SK-N-SH (cell line): ENCODE measurements around the gene MSH5. TPM values are rescaled to one million over a fixed set of nuclear protein-coding genes. Genes with fewer than 3 reads are reported as not detected.

Source experiments
- CTCF ChIA-PET: fragments of 300-600, 350-600 bp; formaldehyde crosslinking; extraction: SDS; loops from one replicate; lab custom pipeline; 2021; lab: Yijun Ruan, JAX
- POLR2A ChIA-PET: fragments of 350-600 bp; sonication (Branson Sonifier 250); formaldehyde crosslinking; extraction: SDS; loops from one replicate; lab custom pipeline; 2020; ENCODE audit warnings: antibody characterized with exemption, inconsistent platforms; lab: Yijun Ruan, JAX
- DNase-seq: peaks from one replicate; pipeline ENCODE4 v3.0.0; 2012
- H2AFZ ChIP-seq: fragments of 200-600 bp; sonication (generic); 2 replicates; pipeline ENCODE4 v1.8.1; 2016; ENCODE audit warnings: antibody characterized with exemption, mild to moderate bottlenecking, low read depth
- H3F3A ChIP-seq: fragments of 200-600 bp; sonication (generic); replicated peaks from 2 replicates; pipeline ENCODE3; 2016; ENCODE audit warnings: antibody characterized with exemption, mild to moderate bottlenecking; ENCODE audit not compliant: insufficient read depth
- H3K27ac ChIP-seq, 2 experiments: fragments of 200-500 bp in 1 of 2; fragments of 200-600 bp in 1 of 2; sonication (Bioruptor generic) in 1 of 2; sonication (generic), shearing (Covaris generic) in 1 of 2; 2 replicates each; pipeline versions ENCODE4 v1.5.1 to v1.6.1; 2014 to 2016; ENCODE audit warnings: low read depth in 2 of 2, inconsistent platforms in 1 of 2, low read length in 1 of 2, mild to moderate bottlenecking in 1 of 2, mixed read lengths in 1 of 2
- H3K27me3 ChIP-seq: fragments of 200-600 bp; sonication (generic), shearing (Covaris generic); 2 replicates; pipeline ENCODE4 v1.6.1; 2016; ENCODE audit warnings: mixed run types; ENCODE audit not compliant: insufficient read depth
- H3K36me3 ChIP-seq, 2 experiments: fragments of 200-500 bp in 1 of 2; fragments of 200-600 bp in 1 of 2; sonication (Bioruptor generic) in 1 of 2; sonication (generic) in 1 of 2; replicated peaks in 1 of 2; 2 replicates each; pipeline versions ENCODE3 to v1.5.1; 2014 to 2016; ENCODE audit warnings: low read length in 1 of 2, mild to moderate bottlenecking in 1 of 2; ENCODE audit not compliant: insufficient read depth in 2 of 2, control insufficient read depth in 1 of 2
- H3K4me1 ChIP-seq, 2 experiments: fragments of 200-500 bp in 1 of 2; fragments of 200-600 bp in 1 of 2; sonication (Bioruptor generic) in 1 of 2; sonication (generic), shearing (Covaris generic) in 1 of 2; 2 replicates each; pipeline versions ENCODE4 v1.5.1 to v1.6.1; 2014 to 2016; ENCODE audit warnings: low read depth in 1 of 2, low read length in 1 of 2, mixed run types in 1 of 2; ENCODE audit not compliant: insufficient read depth in 2 of 2, control insufficient read depth in 1 of 2
- H3K4me2 ChIP-seq: fragments of 200-600 bp; sonication (generic), shearing (Covaris generic); 2 replicates; pipeline ENCODE4 v1.6.1; 2017; ENCODE audit warnings: mixed run types
- H3K4me3 ChIP-seq, 2 experiments: fragments of 200-500 bp in 1 of 2; fragments of 200-600 bp in 1 of 2; sonication (Bioruptor generic) in 1 of 2; sonication (generic), shearing (Covaris generic) in 1 of 2; 2 replicates each; pipeline versions ENCODE4 v1.5.1 to v1.8.1; 2014 to 2016; ENCODE audit warnings: low read depth in 2 of 2, inconsistent platforms in 1 of 2, low read length in 1 of 2, mild to moderate bottlenecking in 1 of 2, mixed read lengths in 1 of 2, moderate library complexity in 1 of 2
- H3K79me2 ChIP-seq: fragments of 200-600 bp; sonication (generic); 2 replicates; pipeline ENCODE4 v1.8.1; 2017; ENCODE audit warnings: mild to moderate bottlenecking; ENCODE audit not compliant: insufficient read depth
- H3K9ac ChIP-seq: fragments of 200-600 bp; sonication (generic); 2 replicates; pipeline ENCODE4 v1.6.1; 2017; ENCODE audit warnings: mixed run types
- H3K9me2 ChIP-seq: fragments of 200-600 bp; sonication (generic); 2 replicates; pipeline ENCODE4 v1.6.1; 2017; ENCODE audit warnings: mixed run types
- H3K9me3 ChIP-seq: fragments of 200-600 bp; sonication (generic); 2 replicates; pipeline ENCODE4 v1.6.1; 2017; ENCODE audit warnings: mixed run types, mild to moderate bottlenecking, moderate library complexity
- H4K20me1 ChIP-seq: fragments of 200-600 bp; sonication (generic); 2 replicates; pipeline ENCODE4 v1.6.1; 2017; ENCODE audit warnings: mild to moderate bottlenecking, mixed run types; ENCODE audit not compliant: insufficient read depth
- CHD2 ChIP-seq: fragments of 150-350 bp; IDR thresholded peaks from 2 replicates; pipeline ENCODE4 v1.6.1; 2018; ENCODE audit warnings: low read length; ENCODE audit not compliant: partially characterized antibody
- EP300 ChIP-seq, 2 experiments: IDR thresholded peaks; 2 replicates each; pipeline versions ENCODE4 v1.4.0 to v1.6.1; 2012; ENCODE audit warnings: borderline replicate concordance in 1 of 2, low read depth in 1 of 2, low read length in 1 of 2
- EZH2phosphoT487 ChIP-seq: fragments of 200-600 bp; sonication (generic); IDR thresholded peaks from 2 replicates; pipeline ENCODE4 v1.6.1; 2017; ENCODE audit warnings: low read depth, mixed run types, mild to moderate bottlenecking, antibody characterized with exemption, moderate library complexity, borderline replicate concordance
- FOXJ3 ChIP-seq: sonication (generic); formaldehyde crosslinking; IDR thresholded peaks from 2 replicates; pipeline ENCODE4 v1.5.1; 2020; ENCODE audit warnings: mild to moderate bottlenecking, missing genetic modification reagents
- MXI1 ChIP-seq: IDR thresholded peaks from 2 replicates; pipeline ENCODE4 v1.6.1; 2012; ENCODE audit warnings: mild to moderate bottlenecking, low read depth, low read length, improper control_type of control experiment
- NRF1 ChIP-seq: IDR thresholded peaks from 2 replicates; pipeline ENCODE4 v1.6.1; 2012; ENCODE audit warnings: low read depth, mild to moderate bottlenecking, low read length
- POLR2AphosphoS5 ChIP-seq: IDR thresholded peaks from 2 replicates; pipeline ENCODE4 v1.6.1; 2012; ENCODE audit warnings: low read depth, low read length
- RAD21 ChIP-seq: IDR thresholded peaks from 2 replicates; pipeline ENCODE4 v1.6.1; 2012; ENCODE audit warnings: mild to moderate bottlenecking, low read length
- RFX5 ChIP-seq: IDR thresholded peaks from 2 replicates; pipeline ENCODE4 v1.6.1; 2012; ENCODE audit warnings: mild to moderate bottlenecking, improper control_type of control experiment, low read length
- SMC3 ChIP-seq: IDR thresholded peaks from 2 replicates; pipeline ENCODE4 v1.6.1; 2012; ENCODE audit warnings: low read depth, low read length, improper control_type of control experiment
- WGBS: methylation state at CpG from one replicate; pipeline ENCODE4 v1.1.6; 2017; ENCODE audit warnings: low lambda C conversion rate; 5-methylcytosine and 5-hydroxymethylcytosine counted together
- polyA plus RNA-seq, 3 experiments: library from polyadenylated mRNA; depleted of rRNA; stranded (reverse); fragments of >200 nt; gene quantifications; 2 replicates each; pipeline ENCODE4 v1.2.3, GENCODE V29; 2012
- TF ChIP-seq, protein P1 (sequence below): fragments of 200-600 bp; sonication (generic); IDR thresholded peaks from 2 replicates; pipeline ENCODE4 v1.6.1; 2017; ENCODE audit warnings: antibody characterized with exemption, mild to moderate bottlenecking, moderate library complexity
- TF ChIP-seq, protein P2 (sequence below): IDR thresholded peaks from 2 replicates; pipeline ENCODE4 v1.6.1; 2012; ENCODE audit warnings: mild to moderate bottlenecking, low read depth, low read length, moderate library complexity

Gene MSH5
- polyA plus RNA-seq, 1 of the 3 experiments (the other 2 are of a cell fraction): 16.0 TPM

DNA sequence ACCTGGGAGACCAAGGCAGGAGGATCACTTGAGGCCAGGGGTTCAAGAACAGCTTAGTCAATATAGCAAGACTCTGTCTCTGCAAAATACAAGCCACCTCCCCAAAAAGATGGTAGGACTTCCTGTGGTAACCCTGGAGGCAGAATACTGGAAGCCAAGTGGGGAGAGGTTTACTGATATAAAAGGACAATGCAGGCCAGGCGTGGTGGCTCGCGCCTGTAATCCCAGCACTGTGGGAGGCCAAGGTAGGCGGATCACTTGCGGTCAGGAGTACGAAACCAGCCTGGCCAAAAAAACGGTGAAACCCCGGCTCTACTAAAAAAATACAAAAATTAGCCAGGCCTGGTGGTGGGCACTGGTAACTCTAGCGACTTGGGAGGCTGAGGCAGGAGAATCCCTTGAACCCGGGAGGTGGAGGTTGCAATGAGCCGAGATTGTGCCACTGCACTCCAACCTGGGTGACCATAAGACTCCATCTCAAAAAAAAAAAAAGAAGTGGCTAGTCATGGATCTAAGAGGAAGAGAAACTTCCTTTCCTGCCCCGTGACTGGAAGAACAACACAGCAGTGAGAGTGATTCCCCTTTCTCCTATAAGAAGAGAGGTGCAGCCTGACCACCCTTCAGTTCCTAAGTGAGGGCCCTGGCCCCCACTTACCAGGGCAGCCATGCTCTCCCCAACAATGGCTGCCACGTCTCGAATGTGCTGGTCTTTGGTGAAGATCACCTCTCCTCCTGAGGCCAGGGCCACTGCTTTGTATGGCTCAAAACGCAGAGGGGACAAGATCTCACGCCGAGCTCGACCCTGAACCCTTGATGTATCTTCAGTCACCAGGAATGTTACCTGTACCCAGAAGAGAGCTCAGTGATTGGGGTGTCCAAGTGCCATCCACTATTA lies 28.8 kb downstream of the MSH5 start:
- 96% methylated on average over 12 of the region's 18 CpGs for WGBS
- TF ChIP-seq MXI1: no peak
- no peak for TF ChIP-seq FOXJ3 (CRISPR knock-in tag)
- no peak for TF ChIP-seq NRF1
- no peak for TF ChIP-seq EZH2phosphoT487
- no peak for TF ChIP-seq RFX5
- Histone ChIP-seq H3K4me2 (no peak overlapping the region), H4K20me1 (no peaks in the 10 kb centered on the region), H3K4me3 (no peak overlapping the region), H3K9ac (no peak overlapping the region), H3K27me3 (no peaks in the 10 kb centered on the region), H3K4me1 (peaks cover 0 to 8% of the 10 kb centered on the region in 2 experiments; a peak in 1 of 4 replicates), H2AFZ (no peak overlapping the region), H3K9me3 (no peaks in the 10 kb centered on the region), H3K79me2 (no peaks in the 10 kb centered on the region), H3K9me2 (no peaks in the 10 kb centered on the region), H3K27ac (no peak overlapping the region), H3K36me3 (no peaks in the 10 kb centered on the region), H3F3A (peaks cover 2% of the 10 kb centered on the region)
- POLR2A ChIA-PET: interaction anchor here (0.7 kb wide), 1 partner anchor 14 kb away, joined by 3 read pairs; no protein-coding TSS in a partner anchor
- no peak for DNase-seq
- CTCF ChIA-PET: interaction anchor here (0.7 to 3.3 kb wide), 8 partner anchors 16 to 1376 kb away, joined by 3 to 16 read pairs (median 6); partner anchors contain the start of genes DDAH2, LY6G5C and MSH5

DNA sequence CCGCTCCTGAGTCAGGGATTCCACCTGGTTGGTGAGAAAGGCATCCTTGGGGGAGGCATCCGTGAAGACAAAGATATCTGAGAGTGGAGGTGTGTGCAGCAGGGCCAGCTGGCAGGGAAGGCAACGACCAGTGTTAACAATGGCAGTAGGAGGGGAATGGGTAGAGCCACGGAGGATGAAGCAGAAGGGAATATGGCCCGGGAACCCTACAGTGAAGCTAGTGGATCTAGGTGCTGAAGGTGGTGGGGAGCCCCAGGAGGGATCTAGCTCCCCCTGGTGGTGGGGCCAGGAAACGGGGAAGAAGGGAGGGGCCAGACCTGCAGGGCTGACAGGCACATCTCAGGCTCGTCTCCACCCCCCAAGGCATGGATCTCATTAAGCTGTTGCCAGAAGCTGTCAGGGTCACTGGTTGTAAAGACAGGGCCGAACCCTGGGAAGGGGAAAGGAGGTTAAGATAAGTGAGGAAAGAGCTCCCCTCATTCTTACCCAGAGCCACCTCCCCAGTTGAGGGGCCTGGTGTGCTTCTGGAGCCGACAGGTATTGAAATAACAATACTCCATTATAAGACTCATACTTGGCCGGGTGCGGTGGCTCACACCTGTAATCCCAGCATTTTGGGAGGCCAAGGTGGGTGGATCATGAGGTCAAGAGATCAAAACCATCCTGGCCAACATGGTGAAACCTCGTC lies 30.0 kb downstream of the MSH5 start:
- peak; percentile 36 for TF ChIP-seq SMC3
- TF ChIP-seq CHD2: no peak
- TF ChIP-seq RAD21: peak; percentile 20; the same call in 1 of the 2 replicates
- no peak for TF ChIP-seq EP300 (IDR thresholded peaks at IDR 0.05; ENCODE audit: borderline replicate concordance in 1 of 2, low read depth in 1 of 2, low read length in 1 of 2)
- no peak for TF ChIP-seq POLR2AphosphoS5
- TF ChIP-seq, protein P1, sequence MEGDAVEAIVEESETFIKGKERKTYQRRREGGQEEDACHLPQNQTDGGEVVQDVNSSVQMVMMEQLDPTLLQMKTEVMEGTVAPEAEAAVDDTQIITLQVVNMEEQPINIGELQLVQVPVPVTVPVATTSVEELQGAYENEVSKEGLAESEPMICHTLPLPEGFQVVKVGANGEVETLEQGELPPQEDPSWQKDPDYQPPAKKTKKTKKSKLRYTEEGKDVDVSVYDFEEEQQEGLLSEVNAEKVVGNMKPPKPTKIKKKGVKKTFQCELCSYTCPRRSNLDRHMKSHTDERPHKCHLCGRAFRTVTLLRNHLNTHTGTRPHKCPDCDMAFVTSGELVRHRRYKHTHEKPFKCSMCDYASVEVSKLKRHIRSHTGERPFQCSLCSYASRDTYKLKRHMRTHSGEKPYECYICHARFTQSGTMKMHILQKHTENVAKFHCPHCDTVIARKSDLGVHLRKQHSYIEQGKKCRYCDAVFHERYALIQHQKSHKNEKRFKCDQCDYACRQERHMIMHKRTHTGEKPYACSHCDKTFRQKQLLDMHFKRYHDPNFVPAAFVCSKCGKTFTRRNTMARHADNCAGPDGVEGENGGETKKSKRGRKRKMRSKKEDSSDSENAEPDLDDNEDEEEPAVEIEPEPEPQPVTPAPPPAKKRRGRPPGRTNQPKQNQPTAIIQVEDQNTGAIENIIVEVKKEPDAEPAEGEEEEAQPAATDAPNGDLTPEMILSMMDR: peak; percentile 66
- TF ChIP-seq, protein P2, sequence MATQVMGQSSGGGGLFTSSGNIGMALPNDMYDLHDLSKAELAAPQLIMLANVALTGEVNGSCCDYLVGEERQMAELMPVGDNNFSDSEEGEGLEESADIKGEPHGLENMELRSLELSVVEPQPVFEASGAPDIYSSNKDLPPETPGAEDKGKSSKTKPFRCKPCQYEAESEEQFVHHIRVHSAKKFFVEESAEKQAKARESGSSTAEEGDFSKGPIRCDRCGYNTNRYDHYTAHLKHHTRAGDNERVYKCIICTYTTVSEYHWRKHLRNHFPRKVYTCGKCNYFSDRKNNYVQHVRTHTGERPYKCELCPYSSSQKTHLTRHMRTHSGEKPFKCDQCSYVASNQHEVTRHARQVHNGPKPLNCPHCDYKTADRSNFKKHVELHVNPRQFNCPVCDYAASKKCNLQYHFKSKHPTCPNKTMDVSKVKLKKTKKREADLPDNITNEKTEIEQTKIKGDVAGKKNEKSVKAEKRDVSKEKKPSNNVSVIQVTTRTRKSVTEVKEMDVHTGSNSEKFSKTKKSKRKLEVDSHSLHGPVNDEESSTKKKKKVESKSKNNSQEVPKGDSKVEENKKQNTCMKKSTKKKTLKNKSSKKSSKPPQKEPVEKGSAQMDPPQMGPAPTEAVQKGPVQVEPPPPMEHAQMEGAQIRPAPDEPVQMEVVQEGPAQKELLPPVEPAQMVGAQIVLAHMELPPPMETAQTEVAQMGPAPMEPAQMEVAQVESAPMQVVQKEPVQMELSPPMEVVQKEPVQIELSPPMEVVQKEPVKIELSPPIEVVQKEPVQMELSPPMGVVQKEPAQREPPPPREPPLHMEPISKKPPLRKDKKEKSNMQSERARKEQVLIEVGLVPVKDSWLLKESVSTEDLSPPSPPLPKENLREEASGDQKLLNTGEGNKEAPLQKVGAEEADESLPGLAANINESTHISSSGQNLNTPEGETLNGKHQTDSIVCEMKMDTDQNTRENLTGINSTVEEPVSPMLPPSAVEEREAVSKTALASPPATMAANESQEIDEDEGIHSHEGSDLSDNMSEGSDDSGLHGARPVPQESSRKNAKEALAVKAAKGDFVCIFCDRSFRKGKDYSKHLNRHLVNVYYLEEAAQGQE: no peak
- TF ChIP-seq, all 33 proteins: peak for 3
- H3K4me1 ChIP-seq: peaks cover 0 to 8% of the 10 kb centered on the region in 2 experiments; a peak in 1 of 4 replicates
- no peaks in the 10 kb centered on the region for H3K79me2 ChIP-seq
- ChIA-PET CTCF (interaction anchor here (0.7 to 3.3 kb wide), 17 partner anchors 8 to 1377 kb away, joined by 3 to 16 read pairs (median 4); partner anchors contain the start of genes DDAH2, LY6G5C and MSH5), POLR2A (no interaction called here)
- H3K27me3 ChIP-seq: no peaks in the 10 kb centered on the region
- no peaks in the 10 kb centered on the region for H3K9me3 ChIP-seq
- H2AFZ ChIP-seq: no peak overlapping the region
- H3K36me3 ChIP-seq: no peaks in the 10 kb centered on the region
- WGBS: 50% methylated on average over 8 of the region's 12 CpGs
- no peak overlapping the region for H3K4me2 ChIP-seq
- H4K20me1 ChIP-seq: no peaks in the 10 kb centered on the region
- H3F3A ChIP-seq: peaks cover 2% of the 10 kb centered on the region
- no peak overlapping the region for H3K4me3 ChIP-seq
- no peak overlapping the region for H3K9ac ChIP-seq
- no peaks in the 10 kb centered on the region for H3K9me2 ChIP-seq
- peak; percentile 72 for DNase-seq
- no peak overlapping the region for H3K27ac ChIP-seq
